ENCODE results near the gene NPM1. TPM values are rescaled to one million over a fixed set of nuclear protein-coding genes. Genes with fewer than 3 reads are reported as not detected.

NPM1 gene
- total RNA-seq, 1 experiment from 2014 or later = 3,122 TPM

- Histone ChIP-seq H4K91ac (ENCODE audit: insufficient read length, low read depth, low read length) (no peak overlapping the region), H3K9ac (ENCODE audit: extremely low read depth, insufficient read length, low read length) (no peak overlapping the region), H3K14ac (ENCODE audit: insufficient read depth, low read length) (no peak overlapping the region), H2BK12ac (ENCODE audit: insufficient read length, low read depth, low read length) (no peak overlapping the region), H4K20me1 (ENCODE audit: control insufficient read depth, insufficient read depth, insufficient read length) (no peaks in the 10 kb centered on the region), H2AFZ (ENCODE audit: low read length) (no peak overlapping the region), H3K23ac (ENCODE audit: insufficient read length, low read depth, low read length) (no peak overlapping the region), H3K27me3 (ENCODE audit: insufficient read depth, low read length) (no peaks in the 10 kb centered on the region), H3K4me1 (ENCODE audit: insufficient read depth, low read length) (peaks cover 12% of the 10 kb centered on the region; the same call in 1 of the 2 replicates), H3K9me3 (ENCODE audit: control insufficient read depth, low read depth, low read length) (no peaks in the 10 kb centered on the region), H3K27ac (ENCODE audit: insufficient read length, low read depth, low read length) (no peak overlapping the region), H2BK15ac (ENCODE audit: low read depth, low read length) (no peak overlapping the region), H3K4ac (ENCODE audit: low read depth, low read length) (no peak overlapping the region), H4K5ac (ENCODE audit: insufficient read length, low read depth, low read length) (no peak overlapping the region), H2BK20ac (ENCODE audit: low read depth, low read length, poor library complexity, severe bottlenecking) (no peak overlapping the region), H3K79me2 (ENCODE audit: insufficient read depth, low read length) (no peaks in the 10 kb centered on the region), H3K56ac (ENCODE audit: insufficient read length, low read depth, low read length) (no peak overlapping the region), H3K79me1 (ENCODE audit: insufficient read depth, low read depth, low read length, poor library complexity, severe bottlenecking) (no peaks in the 10 kb centered on the region), H4K8ac (replicated peaks; ENCODE audit: insufficient read length, low read depth, low read length) (no peak overlapping the region), H3K23me2 (ENCODE audit: insufficient read length, low read depth, low read length, poor library complexity, severe bottlenecking) (no peaks in the 10 kb centered on the region), H3K18ac (ENCODE audit: insufficient read length, low read depth, low read length) (peak overlapping the region; percentile 57), H2AK5ac (ENCODE audit: insufficient read length, low read length) (no peak overlapping the region), H2BK5ac (ENCODE audit: insufficient read length, low read length) (no peak overlapping the region), H3T11ph (ENCODE audit: low read length) (no peak overlapping the region), H3K4me2 (ENCODE audit: insufficient read depth, insufficient read length, low read length) (no peak overlapping the region), H2BK120ac (ENCODE audit: low read depth, low read length, poor library complexity, severe bottlenecking) (no peak overlapping the region)
- H3K9me3 Mint-ChIP-seq = no peaks in the 10 kb centered on the region
- no CpG with 5 or more reads among the region's 17 CpGs for WGBS (ENCODE audit: extremely low coverage, insufficient read length, low lambda C conversion rate)
- H3K4me3 Mint-ChIP-seq = peak overlapping the region; percentile 55 to 71
- H3K27ac Mint-ChIP-seq = peak overlapping the region in 1 of 3 experiments; percentile 90; a peak in 2 of 7 replicates
- peaks cover 48 to 64% of the 10 kb centered on the region in 2 experiments for H3K4me1 Mint-ChIP-seq
- no peak for DNase-seq
- H3K27me3 Mint-ChIP-seq (ENCODE audit: low read depth) = peaks cover 32% of the 10 kb centered on the region
- TF ChIP-seq CTCF (conservative IDR thresholded peaks at IDR 0.05) = no peak
- no peaks in the 10 kb centered on the region; a peak in 2 of 7 replicates for H3K36me3 Mint-ChIP-seq (ENCODE audit: insufficient read depth in 1 of 3, low read depth in 3 of 3)
These were observed 63.8 kb downstream of the NPM1 start for GRCh38 chr5:171451421-171451820.
